Measurements from ENCODE around the gene MBNL1. TPM values are rescaled to one million over a fixed set of nuclear protein-coding genes. Genes with fewer than 3 reads are reported as not detected.

MBNL1 gene
- total and polyA plus RNA-seq, 2 of the 4 experiments (the other 2 are of a cell fraction), result 127 to 664 TPM

DNA sequence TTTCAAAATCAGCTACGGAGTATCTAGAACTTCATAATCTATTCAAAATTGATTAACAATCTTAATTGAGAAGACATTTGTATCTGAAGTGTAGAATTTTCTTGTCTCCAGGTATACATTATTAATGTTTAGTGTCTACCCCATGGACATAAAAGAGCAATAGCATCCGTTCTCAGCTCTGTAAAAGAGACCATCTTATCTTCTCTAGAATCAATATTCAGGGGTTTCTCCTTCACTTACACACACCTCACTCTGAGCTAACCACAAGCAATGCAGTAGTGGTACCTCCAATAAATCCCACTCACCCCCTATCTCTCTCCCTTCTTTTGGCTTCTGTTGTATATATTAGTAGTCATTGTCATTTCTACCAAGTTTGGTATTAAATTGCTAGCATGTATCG is 16.2 kb downstream of the MBNL1 start:
- Histone ChIP-seq H4K8ac (ENCODE audit: low read depth in 2 of 2, low read length in 2 of 2) (no peak overlapping the region), H2AFZ (replicated peaks; ENCODE audit: low read length, poor library complexity) (no peak overlapping the region), H4K91ac (ENCODE audit: insufficient read depth, low read depth, low read length) (no peak overlapping the region), H2AK5ac (ENCODE audit: low read depth, low read length) (no peak overlapping the region), H3K9ac (ENCODE audit: low read depth, low read length) (no peak overlapping the region), H3K4me3 (ENCODE audit: insufficient read depth, low read depth, low read length) (no peak overlapping the region), H3K4me1 (ENCODE audit: control insufficient read depth, insufficient read depth, low read length) (peaks cover 16% of the 10 kb centered on the region), H2BK5ac (ENCODE audit: low read depth, low read length, poor library complexity, severe bottlenecking) (no peak overlapping the region), H3K23ac (ENCODE audit: low read depth, low read length) (no peak overlapping the region), H2BK120ac (ENCODE audit: low read depth, low read length) (no peak overlapping the region), H3K79me1 (ENCODE audit: low read depth in 1 of 2, low read length in 2 of 2) (peaks cover 0 to 26% of the 10 kb centered on the region in 2 experiments; a peak in 2 of 4 replicates), H3K9me1 (ENCODE audit: insufficient read depth, low read length) (peaks cover 7% of the 10 kb centered on the region), H3K27ac (ENCODE audit: insufficient read depth, low read length) (no peak overlapping the region), H3K36me3 (ENCODE audit: control insufficient read depth, insufficient read depth, low read length) (no peaks in the 10 kb centered on the region; the same call in 1 of the 2 replicates), H2BK20ac (ENCODE audit: low read depth, low read length) (no peak overlapping the region), H2BK15ac (ENCODE audit: low read depth, low read length) (no peak overlapping the region), H4K20me1 (ENCODE audit: insufficient read depth, low read length) (peaks cover 61% of the 10 kb centered on the region), H3K18ac (ENCODE audit: low read depth, low read length) (no peak overlapping the region), H3K4me2 (ENCODE audit: low read depth, low read length) (no peak overlapping the region), H2AK9ac (replicated peaks; ENCODE audit: low read depth, low read length, poor library complexity) (no peak overlapping the region), H4K5ac (ENCODE audit: low read depth, low read length) (no peak overlapping the region), H3K4ac (ENCODE audit: low read depth, low read length) (no peak overlapping the region), H3K9me3 (ENCODE audit: control insufficient read depth, insufficient read depth, low read length) (no peaks in the 10 kb centered on the region), H3K27me3 (ENCODE audit: control insufficient read depth, insufficient read depth, low read length) (no peaks in the 10 kb centered on the region), H3K56ac (ENCODE audit: extremely low read depth, insufficient read depth, low read length) (no peak overlapping the region), H3K14ac (replicated peaks; ENCODE audit: low read depth, low read length) (no peak overlapping the region)
- intact Hi-C loops (cut with micrococcal nuclease), result no loop called here
- TF ChIP-seq NFE2L2 (IDR thresholded peaks at IDR 0.05; ENCODE audit: low read depth, low read length) (no peak), MXI1 (IDR thresholded peaks at IDR 0.05; ENCODE audit: borderline replicate concordance, low read depth, low read length) (no peak), RFX5 (IDR thresholded peaks at IDR 0.05; ENCODE audit: low read depth, low read length) (no peak), MAFK (IDR thresholded peaks at IDR 0.05; ENCODE audit: low read depth, low read length) (no peak)
- TF ChIP-seq, protein P1, sequence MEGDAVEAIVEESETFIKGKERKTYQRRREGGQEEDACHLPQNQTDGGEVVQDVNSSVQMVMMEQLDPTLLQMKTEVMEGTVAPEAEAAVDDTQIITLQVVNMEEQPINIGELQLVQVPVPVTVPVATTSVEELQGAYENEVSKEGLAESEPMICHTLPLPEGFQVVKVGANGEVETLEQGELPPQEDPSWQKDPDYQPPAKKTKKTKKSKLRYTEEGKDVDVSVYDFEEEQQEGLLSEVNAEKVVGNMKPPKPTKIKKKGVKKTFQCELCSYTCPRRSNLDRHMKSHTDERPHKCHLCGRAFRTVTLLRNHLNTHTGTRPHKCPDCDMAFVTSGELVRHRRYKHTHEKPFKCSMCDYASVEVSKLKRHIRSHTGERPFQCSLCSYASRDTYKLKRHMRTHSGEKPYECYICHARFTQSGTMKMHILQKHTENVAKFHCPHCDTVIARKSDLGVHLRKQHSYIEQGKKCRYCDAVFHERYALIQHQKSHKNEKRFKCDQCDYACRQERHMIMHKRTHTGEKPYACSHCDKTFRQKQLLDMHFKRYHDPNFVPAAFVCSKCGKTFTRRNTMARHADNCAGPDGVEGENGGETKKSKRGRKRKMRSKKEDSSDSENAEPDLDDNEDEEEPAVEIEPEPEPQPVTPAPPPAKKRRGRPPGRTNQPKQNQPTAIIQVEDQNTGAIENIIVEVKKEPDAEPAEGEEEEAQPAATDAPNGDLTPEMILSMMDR (conservative IDR thresholded peaks at IDR 0.05; ENCODE audit: low read depth, low read length), result no peak
- TF ChIP-seq, protein P2, sequence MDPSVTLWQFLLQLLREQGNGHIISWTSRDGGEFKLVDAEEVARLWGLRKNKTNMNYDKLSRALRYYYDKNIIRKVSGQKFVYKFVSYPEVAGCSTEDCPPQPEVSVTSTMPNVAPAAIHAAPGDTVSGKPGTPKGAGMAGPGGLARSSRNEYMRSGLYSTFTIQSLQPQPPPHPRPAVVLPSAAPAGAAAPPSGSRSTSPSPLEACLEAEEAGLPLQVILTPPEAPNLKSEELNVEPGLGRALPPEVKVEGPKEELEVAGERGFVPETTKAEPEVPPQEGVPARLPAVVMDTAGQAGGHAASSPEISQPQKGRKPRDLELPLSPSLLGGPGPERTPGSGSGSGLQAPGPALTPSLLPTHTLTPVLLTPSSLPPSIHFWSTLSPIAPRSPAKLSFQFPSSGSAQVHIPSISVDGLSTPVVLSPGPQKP (IDR thresholded peaks at IDR 0.05; ENCODE audit: borderline replicate concordance, low read depth, low read length), result no peak
- in situ Hi-C loops (cut with MboI; ENCODE audit: low sequenced_read_pairs), result no loop called here
- WGBS, 2 experiments (ENCODE audit: extremely low coverage in 2 of 2, insufficient read length in 1 of 2), result no CpG with 5 or more reads among the region's 3 CpGs
- ChIA-PET CTCF (no interaction called here), POLR2A (ENCODE audit: unreplicated experiment) (no interaction called here)
- dilution Hi-C loops (cut with HindIII; ENCODE audit: low sequenced_read_pairs, unreplicated experiment), result no loop called here
- no peak for DNase-seq
- no TSS peak for BruUV-seq (replicated peaks)
- no peak for ATAC-seq (ENCODE audit: low read depth)
